Muscle layer of colon (tissue), 2 donors: ENCODE data around the gene CNPY2.
"Not testable (repeated sequence)": the region's sequence is repeated elsewhere in the genome, so short reads cannot be mapped to it uniquely, and the experiment has no call there.

Source experiments
- H3K27ac ChIP-seq: one replicate; pipeline ENCODE4 v1.7.0; 2013; ENCODE audit warnings: low read depth, mild to moderate bottlenecking, low read length, moderate library complexity
- H3K27me3 ChIP-seq, 2 donors: one replicate each; pipeline ENCODE4 v1.7.0; 2013; ENCODE audit warnings: low read length in 2 of 2, mild to moderate bottlenecking in 2 of 2; ENCODE audit not compliant: insufficient read depth in 2 of 2, control insufficient read depth in 1 of 2
- H3K36me3 ChIP-seq: one replicate; pipeline ENCODE4 v1.7.0; 2013; ENCODE audit warnings: mild to moderate bottlenecking, low read length; ENCODE audit not compliant: insufficient read depth
- H3K4me1 ChIP-seq: one replicate; pipeline ENCODE4 v1.7.0; 2013; ENCODE audit warnings: mild to moderate bottlenecking, low read length; ENCODE audit not compliant: insufficient read depth
- H3K4me3 ChIP-seq, 2 donors: one replicate each; pipeline ENCODE4 v1.7.0; 2013; ENCODE audit warnings: low read length in 2 of 2, low read depth in 1 of 2, mild to moderate bottlenecking in 1 of 2, moderate library complexity in 1 of 2
- H3K9ac ChIP-seq: one replicate; pipeline ENCODE4 v1.7.0; 2013; ENCODE audit warnings: low read length
- H3K9me3 ChIP-seq: one replicate; pipeline ENCODE4 v1.7.0; 2013; ENCODE audit warnings: mild to moderate bottlenecking, low read length
- donor health status: abdominal sarcoma.
- donor health status: Adenocarcinoma of cecum.

The CNPY2 gene

GRCh38 chr12:56315622-56316473, at the start of gene CNPY2:
TSS of gene CNPY2 (minus strand) at chr12:56315988. CDS start at chr12:56315217, 771 bp downstream.
- Histone ChIP-seq H3K4me1 (peaks cover 14% of the 10 kb centered on the region), H3K27ac (peak within 1 kb of the TSS; percentile 73), H3K9me3 (no peaks in the 10 kb centered on the region), H3K36me3 (peaks cover 28% of the 10 kb centered on the region), H3K4me3 (peak within 1 kb of the TSS; percentile 95 to 96), H3K9ac (peak within 1 kb of the TSS; percentile 85), H3K27me3 (no peaks in the 10 kb centered on the region)

GRCh38 chr12:56362130-56363059, 46.6 kb upstream of the CNPY2 start, which contains the start of gene APOF:
TSS of gene APOF (minus strand) at chr12:56362857. CDS start at chr12:56362745, 112 bp downstream.
- Histone ChIP-seq H3K27ac (no peak within 1 kb of the TSS), H3K4me1 (peaks cover 18% of the 10 kb centered on the region), H3K27me3 (no peaks in the 10 kb centered on the region), H3K9ac (no peak within 1 kb of the TSS), H3K36me3 (no peaks in the 10 kb centered on the region), H3K4me3 (no peak within 1 kb of the TSS), H3K9me3 (no peaks in the 10 kb centered on the region)

- no peak overlapping the region for H3K9ac ChIP-seq
- no peak overlapping the region for H3K27ac ChIP-seq
- peaks cover 18% of the 10 kb centered on the region for H3K4me1 ChIP-seq
- H3K9me3 ChIP-seq: no peaks in the 10 kb centered on the region
- no peak overlapping the region for H3K4me3 ChIP-seq
- no peaks in the 10 kb centered on the region for H3K36me3 ChIP-seq
- H3K27me3 ChIP-seq: no peaks in the 10 kb centered on the region
Measured at GRCh38 chr12:56361487-56362129, 45.8 kb upstream of the CNPY2 start.

- Histone ChIP-seq H3K4me3 (peak within 1 kb of the TSS; percentile 77 to 95), H3K27ac (peak within 1 kb of the TSS; percentile 91)
Measured at GRCh38 chr12:56359851-56360767, 44.3 kb upstream of the CNPY2 start, which contains the start of gene STAT2. TSS of gene STAT2 (minus strand) at chr12:56360107. CDS start at chr12:56356571, 3,536 bp downstream.

GRCh38 chr12:56358836-56359532, 43.2 kb upstream of the CNPY2 start:
- Histone ChIP-seq H3K27ac (peak overlapping the region; percentile 88), H3K4me3 (peak overlapping the region; percentile 37 to 95), H3K36me3 (peaks cover 23% of the 10 kb centered on the region), H3K9ac (peak overlapping the region; percentile 81), H3K27me3 (no peaks in the 10 kb centered on the region), H3K9me3 (no peaks in the 10 kb centered on the region), H3K4me1 (peaks cover 18% of the 10 kb centered on the region)

More at GRCh38 chr12:56359851-56360767, 44.3 kb upstream of the CNPY2 start, which contains the start of gene STAT2:
- Histone ChIP-seq H3K27me3 (no peaks in the 10 kb centered on the region), H3K36me3 (peaks cover 12% of the 10 kb centered on the region), H3K9me3 (no peaks in the 10 kb centered on the region), H3K4me1 (peaks cover 18% of the 10 kb centered on the region), H3K9ac (peak within 1 kb of the TSS; percentile 81)

- H3K36me3 ChIP-seq: peaks cover 69% of the 10 kb centered on the region
- H3K4me1 ChIP-seq: no peaks in the 10 kb centered on the region
- H3K9ac ChIP-seq: no peak overlapping the region
- no peaks in the 10 kb centered on the region for H3K27me3 ChIP-seq
- H3K4me3 ChIP-seq: no peak overlapping the region
- H3K27ac ChIP-seq: no peak overlapping the region
- H3K9me3 ChIP-seq: no peaks in the 10 kb centered on the region
Measured at GRCh38 chr12:56351325-56351724, 35.5 kb upstream of the CNPY2 start.

- Histone ChIP-seq H3K27me3 (no peaks in the 10 kb centered on the region), H3K4me1 (no peaks in the 10 kb centered on the region), H3K27ac (no peak overlapping the region), H3K36me3 (peaks cover 69% of the 10 kb centered on the region), H3K4me3 (no peak overlapping the region), H3K9ac (no peak overlapping the region), H3K9me3 (no peaks in the 10 kb centered on the region)
Measured at GRCh38 chr12:56350662-56351061, 34.9 kb upstream of the CNPY2 start.

- Histone ChIP-seq H3K27ac (no peak overlapping the region), H3K4me3 (no peak overlapping the region), H3K9ac (no peak overlapping the region), H3K27me3 (no peaks in the 10 kb centered on the region), H3K4me1 (no peaks in the 10 kb centered on the region), H3K9me3 (no peaks in the 10 kb centered on the region), H3K36me3 (peaks cover 60% of the 10 kb centered on the region)
Measured at GRCh38 chr12:56348776-56349175, 33.0 kb upstream of the CNPY2 start.

- not testable (repeated sequence) for H3K27ac ChIP-seq, H3K27me3 ChIP-seq, H3K4me1 ChIP-seq, H3K9me3 ChIP-seq, H3K9ac ChIP-seq, H3K4me3 ChIP-seq
- peaks cover 71% of the 10 kb centered on the region for H3K36me3 ChIP-seq
Measured at GRCh38 chr12:56347255-56347654, 31.5 kb upstream of the CNPY2 start.

GRCh38 chr12:56346675-56347074, 30.9 kb upstream of the CNPY2 start:
- H3K9ac ChIP-seq: no peak overlapping the region
- H3K27ac ChIP-seq: no peak overlapping the region
- no peak overlapping the region for H3K4me3 ChIP-seq
- H3K27me3 ChIP-seq: no peaks in the 10 kb centered on the region
- H3K36me3 ChIP-seq: peaks cover 69% of the 10 kb centered on the region
- no peaks in the 10 kb centered on the region for H3K4me1 ChIP-seq
- no peaks in the 10 kb centered on the region for H3K9me3 ChIP-seq
